ENCODE measurements around the gene CBX6.
A peak's percentile ranks its signal among the peaks of the same experiment; 100 is the strongest.

Gene CBX6

DNA sequence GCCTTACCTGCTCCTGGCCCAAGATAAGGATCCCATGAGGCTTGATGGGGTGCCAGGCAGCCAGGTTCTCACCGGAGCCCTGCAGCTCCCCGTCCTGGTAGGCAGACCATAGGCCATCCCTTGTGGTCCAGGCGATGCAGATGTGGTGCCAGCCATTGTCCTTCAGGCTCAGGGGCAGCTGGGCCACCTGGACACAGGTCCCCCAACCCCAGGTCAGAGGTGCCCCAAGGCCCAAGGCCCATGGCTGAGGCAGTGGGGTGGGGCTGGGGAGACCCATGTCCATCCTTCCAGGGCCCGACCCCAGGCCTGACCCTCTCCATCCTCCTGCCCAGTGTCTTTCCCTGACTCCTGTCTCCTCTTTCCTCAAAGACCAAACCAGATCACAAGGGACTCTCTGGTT is 48.9 kb downstream of the CBX6 start:
- DNase-seq = no peak

DNA sequence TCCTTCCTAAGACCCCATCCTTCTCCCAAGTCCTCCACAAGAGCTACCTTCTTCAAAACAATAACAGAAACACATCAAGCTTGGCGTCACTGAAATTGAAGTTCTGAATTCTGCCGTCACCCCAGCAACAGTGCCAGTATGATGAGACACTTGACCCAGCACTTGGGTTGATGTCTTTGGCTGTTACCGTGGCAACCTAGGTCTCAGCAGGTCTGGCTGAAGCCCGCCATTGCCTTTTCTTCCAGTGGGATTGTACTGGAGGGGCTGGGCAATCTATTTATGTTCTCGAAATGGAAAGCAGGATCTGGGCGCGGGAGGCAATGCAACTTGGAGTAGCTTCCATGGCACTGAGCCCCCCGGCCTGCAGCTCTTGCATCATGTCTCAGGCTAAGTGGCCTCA is 52.0 kb downstream of the CBX6 start:
- DNase-seq = peak in 1 of 56 donors; percentile 25

DNA sequence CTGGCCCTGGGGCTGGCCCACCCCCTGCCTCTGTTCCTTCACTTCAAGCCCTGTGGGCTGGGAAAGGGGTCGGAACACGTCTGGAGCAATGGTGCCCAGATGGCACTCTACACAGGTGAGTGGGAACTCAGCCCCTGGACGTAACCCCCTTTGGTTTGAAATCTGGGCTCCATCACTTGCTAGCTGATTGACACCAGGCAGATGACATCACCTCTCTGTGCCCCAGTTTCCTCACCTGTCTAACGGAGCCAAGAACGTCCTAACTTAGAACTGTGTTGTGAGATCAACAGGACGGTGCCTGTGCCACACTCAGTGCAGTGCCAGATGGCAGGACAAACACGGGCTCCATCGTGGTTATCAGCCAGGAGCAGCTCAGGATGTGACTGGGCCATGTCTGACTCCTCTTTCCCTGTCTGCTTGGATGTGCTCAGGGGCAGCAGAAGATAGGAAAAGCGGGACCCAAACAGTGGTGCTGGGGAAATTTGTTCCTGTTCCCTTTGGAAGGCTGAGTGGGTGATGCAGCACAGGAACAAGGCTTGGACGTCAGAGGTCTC is 52.6 kb downstream of the CBX6 start:
- DNase-seq = no peak

DNA sequence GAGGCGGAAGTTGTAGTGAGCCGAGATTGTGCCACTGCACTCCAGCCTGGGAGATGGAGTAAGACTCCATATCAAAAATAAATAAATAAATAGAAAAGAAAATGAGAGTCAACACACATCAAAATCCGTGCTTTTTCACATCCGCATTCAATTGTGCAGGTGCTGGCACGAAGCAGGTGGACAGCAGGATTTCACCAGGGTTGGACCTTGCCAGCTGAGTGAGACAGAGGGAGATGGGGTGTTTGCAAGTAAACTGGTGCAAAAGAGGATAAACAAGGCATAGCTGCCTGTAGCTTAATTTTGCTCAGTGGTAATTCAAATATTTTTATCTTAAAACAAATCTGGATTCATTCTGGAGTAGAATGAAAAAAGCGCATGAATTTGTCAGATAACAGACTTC is 54.8 kb downstream of the CBX6 start:
- no peak for DNase-seq

DNA sequence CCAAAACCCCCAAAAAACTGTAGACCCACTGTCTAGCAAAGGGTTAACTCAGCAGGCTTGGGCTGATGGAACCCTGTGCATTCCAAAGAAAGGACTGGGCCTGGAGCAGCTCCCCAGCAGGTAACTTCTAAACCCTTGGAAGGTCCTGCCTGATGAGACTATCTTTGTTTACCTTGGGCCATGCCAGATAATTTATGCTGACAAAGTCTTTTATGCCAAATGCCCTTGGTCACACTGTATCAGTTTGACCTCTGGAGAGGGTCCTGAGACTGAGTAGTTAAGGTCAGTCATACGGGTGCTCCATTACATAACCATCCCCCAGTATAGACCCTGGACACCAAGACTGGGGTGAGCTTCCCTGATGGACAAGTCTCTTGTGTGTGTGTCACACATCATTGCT is 56.2 kb downstream of the CBX6 start:
- no peak for DNase-seq
